Nephron (organoid): ENCODE measurements around the gene KLHDC7B.

Experiments
- H3K27ac Mint-ChIP-seq, 3 experiments: 2 replicates each; pipeline ENCODE4 v1.8.0; 2020; ENCODE audit warnings: mixed read lengths in 3 of 3, mild to moderate bottlenecking in 2 of 3, moderate library complexity in 1 of 3
- H3K27me3 Mint-ChIP-seq: 2 replicates; pipeline ENCODE4 v1.8.0; 2021; ENCODE audit warnings: low read depth, mild to moderate bottlenecking, moderate library complexity, mixed read lengths
- H3K36me3 Mint-ChIP-seq: 2 replicates; pipeline ENCODE4 v1.8.0; 2020; ENCODE audit warnings: low read depth, mixed read lengths
- H3K4me1 Mint-ChIP-seq: 2 replicates; pipeline ENCODE4 v1.8.0; 2020; ENCODE audit warnings: mixed read lengths
- H3K4me3 Mint-ChIP-seq, 3 experiments: 2 replicates each; pipeline ENCODE4 v1.8.0; 2020; ENCODE audit warnings: mild to moderate bottlenecking in 3 of 3, mixed read lengths in 3 of 3, moderate library complexity in 2 of 3
- H3K9me3 Mint-ChIP-seq: 2 replicates; pipeline ENCODE4 v1.8.0; 2020; ENCODE audit warnings: mixed read lengths
- CTCF ChIP-seq, 3 experiments: fragments of 200-600 bp; sonication (generic); IDR thresholded peaks; one replicate each; pipeline ENCODE4 v1.5.0; 2021; ENCODE audit warnings: antibody characterized with exemption in 3 of 3; ENCODE audit not compliant: unreplicated experiment in 3 of 3

KLHDC7B gene

GRCh38 chr22:50576070-50576469 lies 30.4 kb downstream of the KLHDC7B start:
- Mint-ChIP-seq H3K9me3 (no peaks in the 10 kb centered on the region), H3K36me3 (peaks cover 16% of the 10 kb centered on the region), H3K4me1 (peaks cover 6% of the 10 kb centered on the region), H3K27me3 (no peaks in the 10 kb centered on the region), H3K27ac (no peak overlapping the region), H3K4me3 (peak overlapping the region in 1 of 3 experiments; percentile 5)
- TF ChIP-seq CTCF (IDR thresholded peaks at IDR 0.05; ENCODE audit: unreplicated experiment in 3 of 3) = peak in 2 of 3 experiments; percentile 21 to 46

GRCh38 chr22:50576806-50577696 lies 31.4 kb downstream of the KLHDC7B start:
- Mint-ChIP-seq H3K4me1 (peaks cover 6% of the 10 kb centered on the region), H3K27ac (no peak overlapping the region), H3K4me3 (peak overlapping the region in 1 of 3 experiments; percentile 16), H3K36me3 (peaks cover 16% of the 10 kb centered on the region), H3K27me3 (no peaks in the 10 kb centered on the region), H3K9me3 (no peaks in the 10 kb centered on the region)
- no peak for TF ChIP-seq CTCF (IDR thresholded peaks at IDR 0.05; ENCODE audit: unreplicated experiment in 3 of 3)

GRCh38 chr22:50577697-50577986 lies 31.9 kb downstream of the KLHDC7B start:
- Mint-ChIP-seq H3K27me3 (no peaks in the 10 kb centered on the region), H3K9me3 (no peaks in the 10 kb centered on the region), H3K27ac (no peak overlapping the region), H3K4me3 (no peak overlapping the region), H3K36me3 (peaks cover 16% of the 10 kb centered on the region), H3K4me1 (peaks cover 6% of the 10 kb centered on the region)
- no peak for TF ChIP-seq CTCF (IDR thresholded peaks at IDR 0.05; ENCODE audit: unreplicated experiment in 3 of 3)

GRCh38 chr22:50577987-50578775 lies 32.5 kb downstream of the KLHDC7B start, which contains the start of gene CPT1B:
CPT1B (minus strand) TSS chr22:50578427; CDS start chr22:50577915, 512 bp downstream.
- Mint-ChIP-seq H3K36me3 (peaks cover 16% of the 10 kb centered on the region), H3K27me3 (no peaks in the 10 kb centered on the region), H3K9me3 (no peaks in the 10 kb centered on the region), H3K27ac (no peak within 1 kb of the TSS), H3K4me3 (peak within 1 kb of the TSS in 2 of 3 experiments; percentile 32 to 43), H3K4me1 (peaks cover 6% of the 10 kb centered on the region)
- TF ChIP-seq CTCF (IDR thresholded peaks at IDR 0.05; ENCODE audit: unreplicated experiment in 3 of 3) = no peak

- Mint-ChIP-seq H3K27ac (no peak overlapping the region), H3K4me1 (peaks cover 6% of the 10 kb centered on the region), H3K27me3 (no peaks in the 10 kb centered on the region), H3K4me3 (peak overlapping the region in 1 of 3 experiments; percentile 43), H3K36me3 (peaks cover 16% of the 10 kb centered on the region), H3K9me3 (no peaks in the 10 kb centered on the region)
- no peak for TF ChIP-seq CTCF (IDR thresholded peaks at IDR 0.05; ENCODE audit: unreplicated experiment in 3 of 3)
These were observed 33.1 kb downstream of the KLHDC7B start for GRCh38 chr22:50578776-50579310.
